ENCODE data around the gene CTXND1. TPM values are rescaled to one million over a fixed set of nuclear protein-coding genes. Genes with fewer than 3 reads are reported as not detected.

CTXND1 gene
- total RNA-seq, 6 experiments from 2014 or later = 2.7 to 10.1 (median 4.5) TPM

- no peak for TF ChIP-seq POLR2A (IDR thresholded peaks at IDR 0.05)
- no peak for TF ChIP-seq CTCF (IDR thresholded peaks at IDR 0.05)
- intact Hi-C loops (cut with DNase I) = no loop called here
- peak in 2 of 3 donors; percentile 38 to 55 for DNase-seq
- no peaks in the 10 kb centered on the region for H3K36me3 ChIP-seq
- peaks cover 0 to 56% (median 27%) of the 10 kb centered on the region in 4 donors for H3K4me1 ChIP-seq
- WGBS (ENCODE audit: insufficient coverage, low coverage, low lambda C conversion rate, missing lambda C conversion rate) = 21% methylated on average over 7 of the region's 7 CpGs
- peak; percentile 12 to 36 (median 15) for ATAC-seq
- no peak overlapping the region for H3K4me3 ChIP-seq
- peak overlapping the region; percentile 35 to 99 (median 42) for H3K27ac ChIP-seq
- H3K9me3 ChIP-seq = no peaks in the 10 kb centered on the region
- H3K27me3 ChIP-seq = no peaks in the 10 kb centered on the region
Measured at GRCh38 chr15:80246425-80246894, 5.6 kb downstream of the CTXND1 start.

- no peak overlapping the region for H3K4me3 ChIP-seq
- no peaks in the 10 kb centered on the region for H3K36me3 ChIP-seq
- intact Hi-C loops (cut with DNase I) = no loop called here
- H3K27me3 ChIP-seq = no peaks in the 10 kb centered on the region
- DNase-seq = peak; percentile 75 to 93 (median 92)
- WGBS (ENCODE audit: insufficient coverage, low coverage, low lambda C conversion rate, missing lambda C conversion rate) = 0% methylated on average over 1 of the region's 3 CpGs
- TF ChIP-seq CTCF (IDR thresholded peaks at IDR 0.05) (no peak), POLR2A (IDR thresholded peaks at IDR 0.05) (no peak)
- ATAC-seq = peak; percentile 77 to 89 (median 80)
- H3K27ac ChIP-seq = peak overlapping the region; percentile 4 to 91 (median 52)
- no peaks in the 10 kb centered on the region for H3K9me3 ChIP-seq
- H3K4me1 ChIP-seq = peaks cover 0 to 44% (median 21%) of the 10 kb centered on the region in 4 donors
Measured at GRCh38 chr15:80242802-80243201, 9.2 kb downstream of the CTXND1 start.

- DNase-seq (peak in 1 of 3 donors; percentile 54), ATAC-seq (peak; percentile 41 to 53 (median 46))
- WGBS (ENCODE audit: insufficient coverage, low coverage, low lambda C conversion rate, missing lambda C conversion rate) = 14% methylated on average over 5 of the region's 11 CpGs
- Histone ChIP-seq H3K27ac (peak overlapping the region in 2 of 3 donors; percentile 52 to 91), H3K4me3 (no peak overlapping the region), H3K9me3 (no peaks in the 10 kb centered on the region), H3K36me3 (no peaks in the 10 kb centered on the region), H3K27me3 (no peaks in the 10 kb centered on the region), H3K4me1 (peaks cover 0 to 40% (median 19%) of the 10 kb centered on the region in 4 donors)
- TF ChIP-seq POLR2A (IDR thresholded peaks at IDR 0.05) = no peak
- TF ChIP-seq CTCF (IDR thresholded peaks at IDR 0.05) = peak; percentile 47 to 65 (median 52)
- intact Hi-C loops (cut with DNase I) = no loop called here
Measured at GRCh38 chr15:80242132-80242769, 9.8 kb downstream of the CTXND1 start.

GRCh38 chr15:80241508-80241907 lies 10.5 kb downstream of the CTXND1 start:
- TF ChIP-seq POLR2A (IDR thresholded peaks at IDR 0.05) = no peak
- no peak for TF ChIP-seq CTCF (IDR thresholded peaks at IDR 0.05)
- 0% methylated on average over 2 of the region's 5 CpGs for WGBS (ENCODE audit: insufficient coverage, low coverage, low lambda C conversion rate, missing lambda C conversion rate)
- ATAC-seq = no peak
- intact Hi-C loops (cut with DNase I) = no loop called here
- H3K4me1 ChIP-seq = peaks cover 0 to 33% (median 18%) of the 10 kb centered on the region in 4 donors
- DNase-seq = no peak
- H3K9me3 ChIP-seq = no peaks in the 10 kb centered on the region
- no peaks in the 10 kb centered on the region for H3K36me3 ChIP-seq
- no peak overlapping the region for H3K4me3 ChIP-seq
- H3K27ac ChIP-seq = peak overlapping the region in 1 of 3 donors; percentile 91
- H3K27me3 ChIP-seq = no peaks in the 10 kb centered on the region

All from right lobe of liver (tissue), 6 donors.